ENCODE measurements around the gene NDUFS3. TPM values are rescaled to one million over a fixed set of nuclear protein-coding genes. Genes with fewer than 3 reads are reported as not detected.

Gene NDUFS3
- total RNA-seq, 3 donors from 2014 or later (not counting 1 experiment from before 2014, with no cell fraction given), result 114 to 138 (median 115) TPM

DNA sequence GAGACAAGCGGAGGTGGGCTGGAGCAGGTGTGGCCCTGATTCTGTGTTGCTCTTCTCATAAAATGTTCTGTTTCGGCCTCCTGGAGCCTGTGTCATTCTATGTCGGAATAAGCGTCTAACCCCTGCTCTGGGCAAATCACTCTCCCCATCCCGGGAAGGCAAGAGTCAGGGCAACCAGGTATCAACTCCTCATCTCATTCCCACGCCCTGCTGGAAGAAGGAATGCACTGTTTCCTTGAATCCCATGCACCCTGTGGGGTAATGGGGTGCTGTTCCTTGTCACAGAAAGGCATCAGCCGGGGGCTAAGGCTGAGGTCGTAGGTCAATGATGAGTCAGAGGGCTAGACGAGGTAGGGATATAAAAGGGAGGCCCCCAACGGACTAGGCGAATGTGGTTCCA is 10.2 kb downstream of the NDUFS3 start:
- Mint-ChIP-seq H3K4me1 (no peaks in the 10 kb centered on the region), H3K36me3 (no peaks in the 10 kb centered on the region), H3K27me3 (ENCODE audit: low read depth in 2 of 2) (peaks cover 0 to 15% of the 10 kb centered on the region in 2 donors), H3K27ac (no peak overlapping the region), H3K9me3 (no peaks in the 10 kb centered on the region), H3K4me3 (no peak overlapping the region)
- 92% methylated on average over 10 of the region's 11 CpGs for WGBS (ENCODE audit: insufficient coverage)
- Histone ChIP-seq H3K9me3 (ENCODE audit: control insufficient read depth, insufficient read depth, low read length) (no peaks in the 10 kb centered on the region), H3K36me3 (ENCODE audit: control insufficient read depth, insufficient read depth, low read length) (peaks cover 8% of the 10 kb centered on the region), H3K4me1 (ENCODE audit: control insufficient read depth, insufficient read depth, low read length) (peaks cover 17% of the 10 kb centered on the region), H3K27me3 (ENCODE audit: control insufficient read depth, insufficient read depth, low read length) (peaks cover 10% of the 10 kb centered on the region), H3K27ac (ENCODE audit: low read length) (no peak overlapping the region), H3K4me3 (ENCODE audit: low read length) (no peak overlapping the region)
- ATAC-seq (no peak), DNase-seq (no peak)
- intact Hi-C loops (cut with micrococcal nuclease), result no loop called here
- TF ChIP-seq CTCF (IDR thresholded peaks at IDR 0.05), result no peak

GRCh38 chr11:47589584-47589976 is 10.7 kb downstream of the NDUFS3 start:
- Histone ChIP-seq H3K36me3 (ENCODE audit: control insufficient read depth, insufficient read depth, low read length) (peaks cover 4% of the 10 kb centered on the region), H3K4me1 (ENCODE audit: control insufficient read depth, insufficient read depth, low read length) (peaks cover 20% of the 10 kb centered on the region), H3K9me3 (ENCODE audit: control insufficient read depth, insufficient read depth, low read length) (no peaks in the 10 kb centered on the region), H3K4me3 (ENCODE audit: low read length) (no peak overlapping the region), H3K27ac (ENCODE audit: low read length) (no peak overlapping the region), H3K27me3 (ENCODE audit: control insufficient read depth, insufficient read depth, low read length) (peaks cover 15% of the 10 kb centered on the region)
- no peak for DNase-seq
- intact Hi-C loops (cut with micrococcal nuclease), result no loop called here
- no peaks in the 10 kb centered on the region for H3K4me1 Mint-ChIP-seq
- no peak for TF ChIP-seq CTCF (IDR thresholded peaks at IDR 0.05)
- no peak overlapping the region for H3K4me3 Mint-ChIP-seq
- no peak for ATAC-seq
- no peaks in the 10 kb centered on the region for H3K9me3 Mint-ChIP-seq
- H3K36me3 Mint-ChIP-seq, result no peaks in the 10 kb centered on the region
- 94% methylated on average over 51 of the region's 51 CpGs for WGBS (ENCODE audit: insufficient coverage)
- H3K27ac Mint-ChIP-seq, result no peak overlapping the region
- peaks cover 4 to 19% of the 10 kb centered on the region in 2 donors for H3K27me3 Mint-ChIP-seq (ENCODE audit: low read depth in 2 of 2)

DNA sequence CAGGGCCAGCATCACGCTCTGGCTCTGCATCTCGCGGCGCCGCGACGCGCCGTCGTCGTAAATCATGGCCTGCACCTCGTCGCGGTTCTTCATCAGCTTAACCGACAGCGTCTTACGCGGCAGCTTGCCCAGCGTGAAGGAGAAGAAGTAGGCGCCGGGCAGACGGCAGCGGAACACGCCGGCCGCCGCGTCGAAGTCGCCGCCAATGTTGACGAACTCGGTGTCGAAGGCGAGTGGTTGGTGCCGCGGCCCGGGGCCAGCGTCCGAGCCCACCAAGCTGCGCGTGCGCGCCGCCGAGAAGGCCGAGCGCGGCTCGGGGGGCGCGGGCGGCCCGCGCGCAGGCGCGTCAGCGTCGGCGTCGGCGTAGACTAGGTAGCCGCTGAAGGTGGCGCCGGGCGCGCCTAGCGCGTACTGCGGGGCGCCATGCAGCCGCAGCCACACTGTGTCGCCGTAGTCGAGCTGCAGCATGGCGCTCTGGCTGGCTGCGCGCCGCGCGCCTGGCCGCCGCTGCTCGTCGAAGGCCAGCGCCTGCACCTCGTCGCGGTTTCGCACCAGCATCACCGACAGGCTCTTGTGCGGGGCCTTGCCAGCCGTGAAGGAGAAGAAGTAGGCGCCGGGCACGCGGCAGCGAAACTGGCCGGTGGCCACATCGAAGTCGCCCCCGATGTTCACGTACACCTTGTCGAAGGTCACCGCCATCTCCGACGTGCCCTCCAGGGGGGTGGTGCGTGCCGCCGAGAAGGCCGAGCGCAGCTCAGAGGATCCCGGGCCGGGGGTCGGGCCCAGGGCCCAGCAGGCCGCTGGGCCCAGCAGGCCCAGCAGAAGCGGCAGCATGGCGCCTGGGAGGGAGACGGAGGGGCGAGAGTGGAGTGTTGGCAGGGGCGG is 11.3 kb downstream of the NDUFS3 start:
- H3K4me1 ChIP-seq (ENCODE audit: control insufficient read depth, insufficient read depth, low read length), result peaks cover 20% of the 10 kb centered on the region
- Mint-ChIP-seq H3K27me3 (ENCODE audit: low read depth in 2 of 2) (peaks cover 11 to 21% of the 10 kb centered on the region in 2 donors), H3K9me3 (no peaks in the 10 kb centered on the region), H3K4me3 (no peak overlapping the region), H3K36me3 (no peaks in the 10 kb centered on the region), H3K4me1 (no peaks in the 10 kb centered on the region), H3K27ac (no peak overlapping the region)
- no peak for DNase-seq
- H3K27me3 ChIP-seq (ENCODE audit: control insufficient read depth, insufficient read depth, low read length), result peaks cover 15% of the 10 kb centered on the region
- no peak overlapping the region for H3K4me3 ChIP-seq (ENCODE audit: low read length)
- TF ChIP-seq CTCF (IDR thresholded peaks at IDR 0.05), result no peak
- ATAC-seq, result no peak
- no peaks in the 10 kb centered on the region for H3K9me3 ChIP-seq (ENCODE audit: control insufficient read depth, insufficient read depth, low read length)
- intact Hi-C loops (cut with micrococcal nuclease), result no loop called here
- no peak overlapping the region for H3K27ac ChIP-seq (ENCODE audit: low read length)
- 96% methylated on average over 122 of the region's 122 CpGs for WGBS (ENCODE audit: insufficient coverage)
- no peaks in the 10 kb centered on the region for H3K36me3 ChIP-seq (ENCODE audit: control insufficient read depth, insufficient read depth, low read length)

All from natural killer cell (primary cell).